G401.6 (cell line): Measurements from ENCODE around the gene ELAVL1.

Source experiments
- FAIRE-seq: peaks from 2 replicates; lab custom pipeline; 2012; peaks lifted over from hg19 to GRCh38; lab: Jason Lieb, UNC

ELAVL1 gene

GRCh38 chr19:7909471-7910067 lies 95.9 kb downstream of the ELAVL1 start:
- no peak for FAIRE-seq

GRCh38 chr19:7908742-7909461 lies 96.5 kb downstream of the ELAVL1 start:
- FAIRE-seq: no peak
